Chondrocyte (in vitro differentiated cells): ENCODE results near the gene SLC27A6. TPM values are rescaled to one million over a fixed set of nuclear protein-coding genes. Genes with fewer than 3 reads are reported as not detected.

Experiments
- DNase-seq: peaks from one replicate; pipeline ENCODE4 v3.0.0; 2021; ENCODE audit warnings: mixed read lengths, low spot score
- H3K27ac Mint-ChIP-seq: one replicate; pipeline ENCODE4 v1.8.0; 2021; ENCODE audit warnings: mild to moderate bottlenecking, moderate library complexity, mixed read lengths; ENCODE audit not compliant: unreplicated experiment
- H3K27me3 Mint-ChIP-seq: 2 replicates; pipeline ENCODE4 v1.8.0; 2021; ENCODE audit warnings: low read depth, mixed read lengths
- H3K36me3 Mint-ChIP-seq: 2 replicates; pipeline ENCODE4 v1.8.0; 2021; ENCODE audit warnings: low read depth, mixed read lengths
- H3K4me1 Mint-ChIP-seq: 2 replicates; pipeline ENCODE4 v1.8.0; 2021; ENCODE audit warnings: low read depth, mild to moderate bottlenecking, mixed read lengths
- H3K4me3 Mint-ChIP-seq: one replicate; pipeline ENCODE4 v1.8.0; 2021; ENCODE audit warnings: mild to moderate bottlenecking, moderate library complexity, mixed read lengths; ENCODE audit not compliant: unreplicated experiment
- H3K9me3 Mint-ChIP-seq: 2 replicates; pipeline ENCODE4 v1.8.0; 2021; ENCODE audit warnings: low read depth, mixed read lengths
- CTCF ChIP-seq: fragments of 200-600 bp; sonication (generic); IDR thresholded peaks from 2 replicates; pipeline ENCODE4 v1.5.0; 2021; ENCODE audit warnings: antibody characterized with exemption, mild to moderate bottlenecking, moderate library complexity
- total RNA-seq: library from RNA; stranded (reverse); gene quantifications from 3 replicates; pipeline ENCODE4 v1.2.1, GENCODE V29; 2021

SLC27A6 gene
- total RNA-seq, 1 donor from 2014 or later = 0.27 TPM

DNA sequence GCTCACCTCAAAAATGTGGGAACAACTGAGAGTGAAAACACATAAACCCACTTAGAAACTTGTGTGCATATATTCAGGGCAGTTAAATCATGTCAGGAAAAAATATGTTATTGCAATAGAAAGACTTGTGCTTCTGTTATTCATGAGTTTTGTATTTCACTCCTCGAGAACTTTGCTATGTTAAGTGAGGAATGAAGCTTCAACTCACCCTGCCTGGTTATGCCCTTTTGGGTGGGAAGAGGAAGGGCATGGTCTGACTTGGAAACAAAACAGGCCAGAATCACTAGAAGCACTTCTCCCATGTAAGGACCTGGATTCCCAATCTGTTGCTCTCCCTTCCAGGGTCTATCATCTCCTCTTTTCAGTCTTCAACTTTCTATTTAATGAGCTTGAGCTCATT is 14.5 kb downstream of the SLC27A6 start:
- Mint-ChIP-seq H3K4me3 (no peak overlapping the region), H3K36me3 (no peaks in the 10 kb centered on the region), H3K9me3 (no peaks in the 10 kb centered on the region), H3K27ac (no peak overlapping the region), H3K27me3 (peaks cover 24% of the 10 kb centered on the region), H3K4me1 (no peaks in the 10 kb centered on the region)
- no peak for DNase-seq
- no peak for TF ChIP-seq CTCF

- no peaks in the 10 kb centered on the region for H3K9me3 Mint-ChIP-seq
- peaks cover 26% of the 10 kb centered on the region for H3K27me3 Mint-ChIP-seq
- no peak for DNase-seq
- H3K4me3 Mint-ChIP-seq = no peak overlapping the region
- H3K27ac Mint-ChIP-seq = no peak overlapping the region
- H3K4me1 Mint-ChIP-seq = no peaks in the 10 kb centered on the region
- no peaks in the 10 kb centered on the region for H3K36me3 Mint-ChIP-seq
- TF ChIP-seq CTCF = no peak
Measured at GRCh38 chr5:128980917-128981316, 15.6 kb downstream of the SLC27A6 start.

DNA sequence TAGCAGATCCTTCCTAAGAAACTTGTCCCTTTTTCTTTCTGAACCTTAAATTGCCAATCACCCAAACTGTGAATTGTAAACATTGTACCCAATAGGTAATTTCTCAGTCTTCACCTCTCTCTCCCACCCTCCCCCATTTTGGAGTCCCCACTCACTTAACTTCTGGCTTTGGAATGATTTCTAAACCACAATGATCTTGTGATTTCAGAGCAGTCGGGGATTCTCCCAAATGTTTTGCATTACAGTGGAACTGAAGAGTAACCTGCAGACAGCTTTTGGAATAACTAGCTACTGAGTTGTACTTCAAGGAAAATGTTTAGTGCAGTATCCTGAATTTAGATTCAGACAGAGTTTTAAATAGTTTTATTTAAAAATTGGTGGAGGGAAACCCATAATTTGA is 19.2 kb downstream of the SLC27A6 start:
- Mint-ChIP-seq H3K27me3 (peaks cover 23% of the 10 kb centered on the region), H3K9me3 (no peaks in the 10 kb centered on the region), H3K27ac (no peak overlapping the region), H3K4me1 (no peaks in the 10 kb centered on the region), H3K4me3 (no peak overlapping the region), H3K36me3 (no peaks in the 10 kb centered on the region)
- no peak for DNase-seq
- TF ChIP-seq CTCF = no peak

DNA sequence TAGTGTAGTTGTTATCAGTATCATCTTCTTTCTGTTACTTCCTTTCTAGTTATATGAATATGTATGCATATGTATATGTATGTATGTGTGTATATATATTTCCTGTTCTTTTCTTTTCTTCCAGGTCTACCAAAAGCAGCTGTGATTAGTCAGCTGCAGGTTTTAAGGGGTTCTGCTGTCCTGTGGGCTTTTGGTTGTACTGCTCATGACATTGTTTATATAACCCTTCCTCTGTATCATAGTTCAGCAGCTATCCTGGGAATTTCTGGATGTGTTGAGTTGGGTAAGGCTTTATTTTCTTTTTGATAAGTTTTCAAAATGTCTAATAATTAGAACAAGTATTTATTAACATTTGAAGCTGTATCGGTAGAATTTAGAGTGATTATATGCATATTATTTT is 23.2 kb downstream of the SLC27A6 start:
- TF ChIP-seq CTCF = no peak
- no peak for DNase-seq
- Mint-ChIP-seq H3K27me3 (peaks cover 17% of the 10 kb centered on the region), H3K4me1 (no peaks in the 10 kb centered on the region), H3K27ac (no peak overlapping the region), H3K36me3 (no peaks in the 10 kb centered on the region), H3K9me3 (no peaks in the 10 kb centered on the region), H3K4me3 (no peak overlapping the region)

DNA sequence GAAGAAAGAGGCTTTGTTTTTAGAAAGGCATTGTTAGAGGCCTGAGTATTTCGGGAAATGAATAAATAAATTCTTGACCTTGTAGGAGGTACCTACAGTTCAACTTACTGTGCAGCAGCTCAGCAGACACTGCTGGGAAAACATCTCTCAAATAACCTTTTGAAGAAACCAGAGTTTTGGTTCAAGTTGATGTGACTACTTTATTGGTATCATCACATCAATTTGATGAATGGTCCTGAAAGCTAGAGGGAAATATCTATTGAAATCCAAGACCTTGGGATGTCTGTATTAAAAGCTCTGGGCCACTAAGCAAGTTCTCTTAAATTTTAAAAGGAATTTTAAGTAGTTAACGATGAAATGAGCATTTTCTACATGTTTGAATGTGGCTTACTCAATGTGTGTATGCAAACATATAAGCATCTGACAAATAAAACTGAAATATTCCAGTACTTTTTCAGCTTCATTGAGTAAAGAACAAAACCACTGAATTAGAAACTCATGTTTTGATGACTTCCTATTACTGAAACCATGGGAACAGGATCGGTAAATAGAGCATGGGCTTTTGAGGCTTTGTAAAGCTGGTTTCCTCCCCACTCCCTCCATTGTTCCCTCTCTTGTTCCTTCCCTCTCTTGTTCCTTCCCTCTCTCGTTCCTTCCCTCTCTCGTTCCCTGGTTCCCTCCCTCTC is 36.7 kb downstream of the SLC27A6 start:
- Mint-ChIP-seq H3K36me3 (no peaks in the 10 kb centered on the region), H3K4me1 (no peaks in the 10 kb centered on the region), H3K27me3 (peaks cover 18% of the 10 kb centered on the region), H3K9me3 (no peaks in the 10 kb centered on the region), H3K4me3 (no peak overlapping the region), H3K27ac (no peak overlapping the region)
- TF ChIP-seq CTCF = no peak
- no peak for DNase-seq
